Measurements from ENCODE around the gene MSI1. TPM values are rescaled to one million over a fixed set of nuclear protein-coding genes. Genes with fewer than 3 reads are reported as not detected.

MSI1 gene
- total and polyA plus RNA-seq, 2 experiments from 2014 or later: 12.8 to 16.9 TPM

GRCh38 chr12:120390540-120391120 lies 21.7 kb upstream of the MSI1 start (continued):
- TF ChIP-seq, protein P1, sequence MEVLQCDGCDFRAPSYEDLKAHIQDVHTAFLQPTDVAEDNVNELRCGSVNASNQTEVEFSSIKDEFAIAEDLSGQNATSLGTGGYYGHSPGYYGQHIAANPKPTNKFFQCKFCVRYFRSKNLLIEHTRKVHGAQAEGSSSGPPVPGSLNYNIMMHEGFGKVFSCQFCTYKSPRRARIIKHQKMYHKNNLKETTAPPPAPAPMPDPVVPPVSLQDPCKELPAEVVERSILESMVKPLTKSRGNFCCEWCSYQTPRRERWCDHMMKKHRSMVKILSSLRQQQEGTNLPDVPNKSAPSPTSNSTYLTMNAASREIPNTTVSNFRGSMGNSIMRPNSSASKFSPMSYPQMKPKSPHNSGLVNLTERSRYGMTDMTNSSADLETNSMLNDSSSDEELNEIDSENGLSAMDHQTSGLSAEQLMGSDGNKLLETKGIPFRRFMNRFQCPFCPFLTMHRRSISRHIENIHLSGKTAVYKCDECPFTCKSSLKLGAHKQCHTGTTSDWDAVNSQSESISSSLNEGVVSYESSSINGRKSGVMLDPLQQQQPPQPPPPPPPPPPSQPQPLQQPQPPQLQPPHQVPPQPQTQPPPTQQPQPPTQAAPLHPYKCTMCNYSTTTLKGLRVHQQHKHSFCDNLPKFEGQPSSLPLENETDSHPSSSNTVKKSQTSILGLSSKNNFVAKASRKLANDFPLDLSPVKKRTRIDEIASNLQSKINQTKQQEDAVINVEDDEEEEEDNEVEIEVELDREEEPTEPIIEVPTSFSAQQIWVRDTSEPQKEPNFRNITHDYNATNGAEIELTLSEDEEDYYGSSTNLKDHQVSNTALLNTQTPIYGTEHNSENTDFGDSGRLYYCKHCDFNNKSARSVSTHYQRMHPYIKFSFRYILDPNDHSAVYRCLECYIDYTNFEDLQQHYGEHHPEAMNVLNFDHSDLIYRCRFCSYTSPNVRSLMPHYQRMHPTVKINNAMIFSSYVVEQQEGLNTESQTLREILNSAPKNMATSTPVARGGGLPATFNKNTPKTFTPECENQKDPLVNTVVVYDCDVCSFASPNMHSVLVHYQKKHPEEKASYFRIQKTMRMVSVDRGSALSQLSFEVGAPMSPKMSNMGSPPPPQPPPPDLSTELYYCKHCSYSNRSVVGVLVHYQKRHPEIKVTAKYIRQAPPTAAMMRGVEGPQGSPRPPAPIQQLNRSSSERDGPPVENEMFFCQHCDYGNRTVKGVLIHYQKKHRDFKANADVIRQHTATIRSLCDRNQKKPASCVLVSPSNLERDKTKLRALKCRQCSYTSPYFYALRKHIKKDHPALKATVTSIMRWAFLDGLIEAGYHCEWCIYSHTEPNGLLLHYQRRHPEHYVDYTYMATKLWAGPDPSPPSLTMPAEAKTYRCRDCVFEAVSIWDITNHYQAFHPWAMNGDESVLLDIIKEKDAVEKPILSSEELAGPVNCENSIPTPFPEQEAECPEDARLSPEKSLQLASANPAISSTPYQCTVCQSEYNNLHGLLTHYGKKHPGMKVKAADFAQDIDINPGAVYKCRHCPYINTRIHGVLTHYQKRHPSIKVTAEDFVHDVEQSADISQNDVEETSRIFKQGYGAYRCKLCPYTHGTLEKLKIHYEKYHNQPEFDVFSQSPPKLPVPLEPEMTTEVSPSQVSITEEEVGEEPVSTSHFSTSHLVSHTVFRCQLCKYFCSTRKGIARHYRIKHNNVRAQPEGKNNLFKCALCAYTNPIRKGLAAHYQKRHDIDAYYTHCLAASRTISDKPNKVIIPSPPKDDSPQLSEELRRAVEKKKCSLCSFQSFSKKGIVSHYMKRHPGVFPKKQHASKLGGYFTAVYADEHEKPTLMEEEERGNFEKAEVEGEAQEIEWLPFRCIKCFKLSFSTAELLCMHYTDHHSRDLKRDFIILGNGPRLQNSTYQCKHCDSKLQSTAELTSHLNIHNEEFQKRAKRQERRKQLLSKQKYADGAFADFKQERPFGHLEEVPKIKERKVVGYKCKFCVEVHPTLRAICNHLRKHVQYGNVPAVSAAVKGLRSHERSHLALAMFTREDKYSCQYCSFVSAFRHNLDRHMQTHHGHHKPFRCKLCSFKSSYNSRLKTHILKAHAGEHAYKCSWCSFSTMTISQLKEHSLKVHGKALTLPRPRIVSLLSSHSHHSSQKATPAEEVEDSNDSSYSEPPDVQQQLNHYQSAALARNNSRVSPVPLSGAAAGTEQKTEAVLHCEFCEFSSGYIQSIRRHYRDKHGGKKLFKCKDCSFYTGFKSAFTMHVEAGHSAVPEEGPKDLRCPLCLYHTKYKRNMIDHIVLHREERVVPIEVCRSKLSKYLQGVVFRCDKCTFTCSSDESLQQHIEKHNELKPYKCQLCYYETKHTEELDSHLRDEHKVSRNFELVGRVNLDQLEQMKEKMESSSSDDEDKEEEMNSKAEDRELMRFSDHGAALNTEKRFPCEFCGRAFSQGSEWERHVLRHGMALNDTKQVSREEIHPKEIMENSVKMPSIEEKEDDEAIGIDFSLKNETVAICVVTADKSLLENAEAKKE (CRISPR knock-in tag; IDR thresholded peaks at IDR 0.05): no peak
- TF ChIP-seq, protein P2, sequence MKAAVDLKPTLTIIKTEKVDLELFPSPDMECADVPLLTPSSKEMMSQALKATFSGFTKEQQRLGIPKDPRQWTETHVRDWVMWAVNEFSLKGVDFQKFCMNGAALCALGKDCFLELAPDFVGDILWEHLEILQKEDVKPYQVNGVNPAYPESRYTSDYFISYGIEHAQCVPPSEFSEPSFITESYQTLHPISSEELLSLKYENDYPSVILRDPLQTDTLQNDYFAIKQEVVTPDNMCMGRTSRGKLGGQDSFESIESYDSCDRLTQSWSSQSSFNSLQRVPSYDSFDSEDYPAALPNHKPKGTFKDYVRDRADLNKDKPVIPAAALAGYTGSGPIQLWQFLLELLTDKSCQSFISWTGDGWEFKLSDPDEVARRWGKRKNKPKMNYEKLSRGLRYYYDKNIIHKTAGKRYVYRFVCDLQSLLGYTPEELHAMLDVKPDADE (IDR thresholded peaks at IDR 0.05): no peak
- TF ChIP-seq STAT1 (IDR thresholded peaks at IDR 0.05; ENCODE audit: unreplicated experiment) (no peak), CREB1 (CRISPR knock-in tag; IDR thresholded peaks at IDR 0.05; ENCODE audit: low read depth) (no peak)

- peaks cover 14% of the 10 kb centered on the region for H3K27me3 Mint-ChIP-seq (ENCODE audit: insufficient read depth, low read depth, poor library complexity)
- peak overlapping the region; percentile 98 for H3K27ac Mint-ChIP-seq
- no peaks in the 10 kb centered on the region for H3K79me2 ChIP-seq (replicated peaks; ENCODE audit: insufficient read depth)
- H2AFZ ChIP-seq: peak overlapping the region; percentile 92
- H3K36me3 Mint-ChIP-seq (ENCODE audit: low read depth): no peaks in the 10 kb centered on the region
- peak overlapping the region; percentile 76 for H3K4me2 ChIP-seq
- peaks cover 24% of the 10 kb centered on the region for H3K4me1 ChIP-seq (ENCODE audit: insufficient read depth)
- peaks cover 25% of the 10 kb centered on the region for H3K4me1 Mint-ChIP-seq
- no peaks in the 10 kb centered on the region for H4K20me1 ChIP-seq (replicated peaks; ENCODE audit: insufficient read depth)
- H3F3A ChIP-seq (replicated peaks; ENCODE audit: low read depth): peaks cover 27% of the 10 kb centered on the region
- DNase-seq (ENCODE audit: low spot score) (peak; percentile 96), ATAC-seq (peak; percentile 90)
- peak overlapping the region; percentile 66 for H3K4me3 Mint-ChIP-seq
- H3K36me3 ChIP-seq (ENCODE audit: insufficient read depth): no peaks in the 10 kb centered on the region
- no peaks in the 10 kb centered on the region for H3K9me3 Mint-ChIP-seq
- peak overlapping the region; percentile 95 for H3K27ac ChIP-seq (ENCODE audit: low read depth)
- 0 out of 2 replicates have a peak, but pooled peaks cover 11% of the 10 kb centered on the region for H3K27me3 ChIP-seq (ENCODE audit: insufficient read depth)
- 0 out of 2 replicates have a peak, but pooled peaks have one; percentile 11 for TF ChIP-seq NANOG (IDR thresholded peaks at IDR 0.05; ENCODE audit: borderline replicate concordance)
- no peak for TF ChIP-seq EZH2 (IDR thresholded peaks at IDR 0.05; ENCODE audit: low read depth, unreplicated experiment)
- TF ChIP-seq CREB1 (CRISPR knock-in tag; IDR thresholded peaks at IDR 0.05; ENCODE audit: low read depth): no peak
- peak overlapping the region; percentile 52 for H3K4me3 ChIP-seq
- H3K9me2 ChIP-seq (ENCODE audit: insufficient read depth): no peaks in the 10 kb centered on the region
These were observed 19.9 kb upstream of the MSI1 start for GRCh38 chr12:120388691-120389481.
